GM12878 (cell line): ENCODE data around the gene TPSB2. TPM values are rescaled to one million over a fixed set of nuclear protein-coding genes. Genes with fewer than 3 reads are reported as not detected.

Experiments
- ATAC-seq: fragments of 200-7000 bp; cut with Tn5 transposase; 3 replicates; pipeline ENCODE4 v1.9.1; 2020; ENCODE audit warnings: mild to moderate bottlenecking, moderate library complexity
- BruUV-seq: library from RNA; stranded (reverse); fragments of 400-500 nt; replicated peaks from 2 replicates; lab custom pipeline; 2021; lab: Mats Ljungman, UMichigan
- CTCF ChIA-PET: fragments of 300-600 bp; sonication (Branson Sonifier 250); formaldehyde crosslinking; extraction: SDS; loops from one replicate; lab custom pipeline; 2021; ENCODE audit warnings: inconsistent platforms; lab: Yijun Ruan, JAX
- POLR2A ChIA-PET: fragments of 350-600 bp; formaldehyde crosslinking; extraction: SDS; loops from one replicate; lab custom pipeline; 2021; ENCODE audit warnings: inconsistent platforms; lab: Charles Lee
- RAD21 ChIA-PET: fragments of 300-600 bp; sonication (Branson Sonifier 250); formaldehyde crosslinking; loops from one replicate; lab custom pipeline; 2023; ENCODE audit warnings: antibody characterized with exemption; ENCODE audit not compliant: unreplicated experiment; lab: Charles Lee
- SMC1A ChIA-PET: fragments of 300-600 bp; sonication (Branson Sonifier 250); formaldehyde crosslinking; loops from one replicate; lab custom pipeline; 2023; ENCODE audit not compliant: unreplicated experiment, uncharacterized antibody; lab: Charles Lee
- DNase-seq: peaks from one replicate; pipeline ENCODE4 v3.0.0-alpha.2; 2011; ENCODE audit warnings: low read depth, low spot score
- FAIRE-seq: peaks from 3 replicates; lab custom pipeline; 2011; peaks lifted over from hg19 to GRCh38; lab: Jason Lieb, UNC
- H2AFZ ChIP-seq: 2 replicates; pipeline ENCODE4 v1.6.0; 2011; ENCODE audit warnings: low read depth, low read length, control low read depth; ENCODE audit not compliant: control insufficient read depth
- H3K27ac ChIP-seq: 2 replicates; pipeline ENCODE4 v1.5.1; 2011; ENCODE audit warnings: control low read depth; ENCODE audit not compliant: control insufficient read depth, insufficient read depth
- H3K27me3 ChIP-seq, 2 experiments: replicated peaks in 1 of 2; 2 replicates each; pipeline versions ENCODE4 v1.6.0 to v1.6.1; 2011; ENCODE audit warnings: low read length in 1 of 2; ENCODE audit not compliant: control insufficient read depth in 2 of 2, insufficient read depth in 2 of 2
- H3K36me3 ChIP-seq, 2 experiments: 2 replicates each; pipeline ENCODE4 v1.5.1; 2011; ENCODE audit warnings: low read length in 1 of 2; ENCODE audit not compliant: control insufficient read depth in 2 of 2, insufficient read depth in 2 of 2
- H3K4me1 ChIP-seq: 2 replicates; pipeline ENCODE4 v1.6.1; 2011; ENCODE audit warnings: mild to moderate bottlenecking, low read length, moderate library complexity, mixed read lengths; ENCODE audit not compliant: control insufficient read depth, insufficient read depth
- H3K4me2 ChIP-seq: 2 replicates; pipeline ENCODE4 v1.6.0; 2011; ENCODE audit warnings: control low read depth; ENCODE audit not compliant: control insufficient read depth, insufficient read depth
- H3K4me3 ChIP-seq: fragments of 200-600 bp; sonication (generic); 2 replicates; pipeline ENCODE4 v1.5.1; 2016
- H3K79me2 ChIP-seq: 2 replicates; pipeline ENCODE4 v1.6.0; 2011; ENCODE audit warnings: low read length; ENCODE audit not compliant: control insufficient read depth, insufficient read depth
- H3K9ac ChIP-seq: 2 replicates; pipeline ENCODE4 v1.8.0; 2011; ENCODE audit warnings: low read length, control low read depth, mixed read lengths; ENCODE audit not compliant: control insufficient read depth, insufficient read depth
- H3K9me3 ChIP-seq: replicated peaks from 3 replicates; pipeline ENCODE4 v1.5.1; 2011; ENCODE audit warnings: mild to moderate bottlenecking, low read length; ENCODE audit not compliant: control insufficient read depth, insufficient read depth
- H4K20me1 ChIP-seq: 2 replicates; pipeline ENCODE4 v1.6.0; 2011; ENCODE audit not compliant: control insufficient read depth, insufficient read depth
- BHLHE40 ChIP-seq, 2 experiments: fragments of 450-650 bp in 1 of 2; IDR thresholded peaks; 2 replicates each; pipeline ENCODE4 v1.6.1; 2011 to 2017; ENCODE audit warnings: low read depth in 2 of 2, borderline replicate concordance in 1 of 2, improper control_type of control experiment in 1 of 2, low read length in 1 of 2, mild to moderate bottlenecking in 1 of 2
- CREB1 ChIP-seq: IDR thresholded peaks from 2 replicates; pipeline ENCODE4 v1.6.1; 2012; ENCODE audit warnings: low read depth, mild to moderate bottlenecking, inconsistent platforms
- JUNB ChIP-seq: IDR thresholded peaks from 2 replicates; pipeline ENCODE4 v1.6.1; 2016; ENCODE audit warnings: antibody characterized with exemption, mild to moderate bottlenecking
- MXI1 ChIP-seq: fragments of 150-350 bp; IDR thresholded peaks from 2 replicates; pipeline ENCODE4 v1.6.1; 2011; ENCODE audit warnings: low read depth, mild to moderate bottlenecking, inconsistent platforms, low read length, improper control_type of control experiment
- NR2F1 ChIP-seq: fragments of 450-650 bp; conservative IDR thresholded peaks from 2 replicates; pipeline ENCODE4 v1.6.1; 2017; ENCODE audit warnings: mild to moderate bottlenecking
- PRDM15 ChIP-seq: fragments of 450-650 bp; formaldehyde crosslinking; IDR thresholded peaks from 2 replicates; pipeline ENCODE4 v1.4.0; 2020; ENCODE audit warnings: mild to moderate bottlenecking, moderate library complexity
- RCOR1 ChIP-seq: conservative IDR thresholded peaks from 2 replicates; pipeline ENCODE4 v1.6.1; 2012; ENCODE audit warnings: low read depth, low read length, improper control_type of control experiment
- SRF ChIP-seq, 2 experiments: IDR thresholded peaks; 2 replicates each; pipeline ENCODE4 v1.6.1; 2011; ENCODE audit warnings: low read depth in 2 of 2, low read length in 2 of 2, mild to moderate bottlenecking in 1 of 2, moderate library complexity in 1 of 2
- USF2 ChIP-seq: IDR thresholded peaks from 2 replicates; pipeline ENCODE4 v1.6.1; 2011; ENCODE audit warnings: low read depth, low read length, improper control_type of control experiment, borderline replicate concordance
- YBX1 ChIP-seq: fragments of 450-650 bp; IDR thresholded peaks from 2 replicates; pipeline ENCODE4 v1.6.1; 2016; ENCODE audit warnings: antibody characterized with exemption
- WGBS: methylation state at CpG from one replicate; pipeline ENCODE4 v1.1.6; 2016; ENCODE audit warnings: low lambda C conversion rate; ENCODE audit not compliant: insufficient replicate concordance, insufficient coverage; ENCODE audit errors: missing lambda C conversion rate; 5-methylcytosine and 5-hydroxymethylcytosine counted together
- in situ Hi-C: fragments of 300-500 bp; cut with MboI; formaldehyde crosslinking; loops from 9 replicates; pipeline ENCODE4 v1.14.3; 2018; ENCODE audit warnings: mixed read lengths
- intact Hi-C: fragments of 100-400 bp; cut with micrococcal nuclease; formaldehyde crosslinking; loops from one replicate; pipeline ENCODE4 v1.14.2; 2022; ENCODE audit not compliant: unreplicated experiment
- polyA plus RNA-seq, 11 experiments: library from polyadenylated mRNA; depleted of rRNA in 4 of 11; unstranded in 6 of 11; stranded (reverse) in 5 of 11; fragments of >200 nt; fragmentation: Nextera tagmentation in 4 of 11; fragmentation: Illumina TruSeq in 1 of 11; extraction: Ambion mirVana in 4 of 11; extraction: Trizol in 1 of 11; gene quantifications; 1 replicate in 1 of 11; 2 replicates in 10 of 11; pipeline versions ENCODE4 v1.2.1 to v1.2.3, GENCODE V29; 2011 to 2016; ENCODE audit warnings: inconsistent platforms in 2 of 11, missing spikeins in 2 of 11, low read depth in 1 of 11
- total RNA-seq, 4 experiments: library from RNA; depleted of rRNA in 3 of 4; stranded (reverse); fragments of >200 nt in 3 of 4; fragmentation: Illumina TruSeq in 1 of 4; extraction: Trizol in 1 of 4; gene quantifications; 2 replicates each; pipeline versions ENCODE4 v1.2.1 to v1.2.3, GENCODE V29; 2013 to 2021
- TF ChIP-seq, protein P1 (sequence below): IDR thresholded peaks from 2 replicates; pipeline ENCODE4 v1.6.1; 2011; ENCODE audit warnings: borderline replicate concordance, low read depth, mild to moderate bottlenecking, moderate library complexity, mixed read lengths, low read length; ENCODE audit not compliant: insufficient read depth; ENCODE audit errors: extremely low read length

Gene TPSB2
- total and polyA plus RNA-seq, 10 of the 15 experiments (the other 5 are each of a cell fraction or from before 2014, with no cell fraction given), result not detected

GRCh38 chr16:1262846-1263221, 32.9 kb upstream of the TPSB2 start:
- ChIA-PET CTCF (no interaction called here), POLR2A (no interaction called here), SMC1A (no interaction called here), RAD21 (no interaction called here)
- in situ Hi-C loops (no loop called here), intact Hi-C loops (no loop called here)
- Histone ChIP-seq H3K4me2 (no peak overlapping the region), H3K36me3 (no peaks in the 10 kb centered on the region), H3K79me2 (no peaks in the 10 kb centered on the region), H3K4me1 (no peaks in the 10 kb centered on the region), H3K9me3 (no peaks in the 10 kb centered on the region), H4K20me1 (no peaks in the 10 kb centered on the region), H2AFZ (no peak overlapping the region), H3K4me3 (no peak overlapping the region), H3K27ac (no peak overlapping the region), H3K27me3 (no peaks in the 10 kb centered on the region; a peak in 1 of 4 replicates), H3K9ac (no peak overlapping the region)
- FAIRE-seq (no peak), ATAC-seq (no peak), DNase-seq (no peak)
- TF ChIP-seq, protein P1, sequence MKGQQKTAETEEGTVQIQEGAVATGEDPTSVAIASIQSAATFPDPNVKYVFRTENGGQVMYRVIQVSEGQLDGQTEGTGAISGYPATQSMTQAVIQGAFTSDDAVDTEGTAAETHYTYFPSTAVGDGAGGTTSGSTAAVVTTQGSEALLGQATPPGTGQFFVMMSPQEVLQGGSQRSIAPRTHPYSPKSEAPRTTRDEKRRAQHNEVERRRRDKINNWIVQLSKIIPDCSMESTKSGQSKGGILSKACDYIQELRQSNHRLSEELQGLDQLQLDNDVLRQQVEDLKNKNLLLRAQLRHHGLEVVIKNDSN, result no peak
- no peak for TF ChIP-seq SRF (IDR thresholded peaks at IDR 0.05; ENCODE audit: low read depth in 2 of 2, low read length in 2 of 2)
- TF ChIP-seq USF2, result no peak
- no peak for TF ChIP-seq JUNB
- TF ChIP-seq PRDM15 (CRISPR knock-in tag), result no peak
- no peak for TF ChIP-seq YBX1
- TF ChIP-seq NR2F1, result no peak
- no peak for TF ChIP-seq BHLHE40 (IDR thresholded peaks at IDR 0.05; ENCODE audit: borderline replicate concordance in 1 of 2, low read depth in 2 of 2, low read length in 1 of 2)
- TF ChIP-seq MXI1, result no peak
- no peak for TF ChIP-seq RCOR1
- TF ChIP-seq CREB1, result no peak
- BruUV-seq, result no TSS peak
- 38% methylated on average over 8 of the region's 9 CpGs for WGBS
